Ovary (tissue), 3 donors: ENCODE data around the gene STRIP1.

Source experiments
- CTCF ChIP-seq, 3 donors: fragments of 450-650 bp in 2 of 3; fragments of 200-600 bp in 1 of 3; IDR thresholded peaks; one replicate each; pipeline versions ENCODE4 v1.5.1 to v1.8.0; 2016 to 2022; ENCODE audit warnings: antibody characterized with exemption in 3 of 3, mild to moderate bottlenecking in 1 of 3
- POLR2A ChIP-seq: fragments of 450-650 bp; IDR thresholded peaks from one replicate; pipeline ENCODE4 v1.6.1; 2017; ENCODE audit warnings: antibody characterized with exemption, mild to moderate bottlenecking, moderate library complexity
- donor health status: DM: no; HTN: no; CAD: no.

- no peak for TF ChIP-seq CTCF (IDR thresholded peaks at IDR 0.05)
- no peak for TF ChIP-seq POLR2A
These were observed 870 bp downstream of the STRIP1 start for GRCh38 chr1:110035236-110035752.
